Epithelial cell of proximal tubule (primary cell): ENCODE data around the gene TMEM30B. TPM values are rescaled to one million over a fixed set of nuclear protein-coding genes. Genes with fewer than 3 reads are reported as not detected.
"Not testable (repeated sequence)": the region's sequence is repeated elsewhere in the genome, so short reads cannot be mapped to it uniquely, and the experiment has no call there.

Source experiments
- DNase-seq: peaks from one replicate; pipeline ENCODE4 v3.0.0-alpha.2; 2011; ENCODE audit warnings: low read depth
- H3K4me3 ChIP-seq: 2 replicates; pipeline ENCODE4 v1.5.1; 2011; ENCODE audit warnings: low read depth, mild to moderate bottlenecking, low read length
- total RNA-seq: library from RNA; depleted of rRNA; stranded (reverse); fragments of >200 nt; gene quantifications from 2 replicates; pipeline ENCODE4 v1.2.3, GENCODE V29; 2015
- TF ChIP-seq, protein P1 (sequence below): conservative IDR thresholded peaks from 2 replicates; pipeline ENCODE4 v1.5.1; 2012; ENCODE audit warnings: low read depth, mild to moderate bottlenecking, low read length

TMEM30B gene
- total RNA-seq, 1 donor from 2014 or later: 3.1 TPM

DNA sequence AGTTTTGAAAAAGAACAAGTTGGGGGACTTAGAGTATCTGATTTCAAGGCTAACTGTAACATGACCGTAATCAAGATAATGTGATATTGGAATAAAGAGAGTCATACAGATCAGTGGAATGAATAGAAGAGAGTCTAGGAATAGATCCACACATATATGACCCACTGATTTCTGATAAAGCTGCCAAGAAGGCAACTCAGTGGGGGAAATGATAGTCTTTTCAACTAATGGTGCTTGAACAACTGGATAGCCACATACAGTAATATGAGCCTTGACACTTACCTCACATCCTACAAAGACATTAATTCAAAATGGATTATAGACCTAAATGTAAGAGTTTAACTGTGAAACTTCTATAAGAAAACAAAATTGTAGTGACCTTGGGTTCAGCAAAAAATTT is 44.0 kb upstream of the TMEM30B start:
- no peak for DNase-seq
- TF ChIP-seq, protein P1, sequence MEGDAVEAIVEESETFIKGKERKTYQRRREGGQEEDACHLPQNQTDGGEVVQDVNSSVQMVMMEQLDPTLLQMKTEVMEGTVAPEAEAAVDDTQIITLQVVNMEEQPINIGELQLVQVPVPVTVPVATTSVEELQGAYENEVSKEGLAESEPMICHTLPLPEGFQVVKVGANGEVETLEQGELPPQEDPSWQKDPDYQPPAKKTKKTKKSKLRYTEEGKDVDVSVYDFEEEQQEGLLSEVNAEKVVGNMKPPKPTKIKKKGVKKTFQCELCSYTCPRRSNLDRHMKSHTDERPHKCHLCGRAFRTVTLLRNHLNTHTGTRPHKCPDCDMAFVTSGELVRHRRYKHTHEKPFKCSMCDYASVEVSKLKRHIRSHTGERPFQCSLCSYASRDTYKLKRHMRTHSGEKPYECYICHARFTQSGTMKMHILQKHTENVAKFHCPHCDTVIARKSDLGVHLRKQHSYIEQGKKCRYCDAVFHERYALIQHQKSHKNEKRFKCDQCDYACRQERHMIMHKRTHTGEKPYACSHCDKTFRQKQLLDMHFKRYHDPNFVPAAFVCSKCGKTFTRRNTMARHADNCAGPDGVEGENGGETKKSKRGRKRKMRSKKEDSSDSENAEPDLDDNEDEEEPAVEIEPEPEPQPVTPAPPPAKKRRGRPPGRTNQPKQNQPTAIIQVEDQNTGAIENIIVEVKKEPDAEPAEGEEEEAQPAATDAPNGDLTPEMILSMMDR: no peak
- H3K4me3 ChIP-seq: no peak overlapping the region

DNA sequence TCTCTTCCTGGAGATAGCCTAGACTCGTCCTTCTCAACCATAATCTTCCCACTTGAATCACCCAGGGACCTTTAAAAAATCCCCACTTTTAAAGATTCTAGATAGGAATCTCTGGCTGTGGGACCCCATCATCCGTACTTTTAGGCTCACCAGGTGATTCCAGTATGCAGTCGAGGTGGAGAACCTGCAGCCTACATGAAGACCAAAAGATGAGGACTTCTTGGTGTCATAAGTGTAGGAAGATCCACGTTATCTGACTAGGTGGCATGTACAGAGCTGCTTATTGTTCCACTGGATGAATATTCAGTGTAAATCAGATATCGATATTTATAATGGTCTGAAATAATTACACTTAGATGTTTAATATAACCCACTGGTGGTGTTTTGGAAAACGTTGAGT is 42.8 kb upstream of the TMEM30B start:
- TF ChIP-seq, protein P1: no peak
- H3K4me3 ChIP-seq: no peak overlapping the region
- no peak for DNase-seq

DNA sequence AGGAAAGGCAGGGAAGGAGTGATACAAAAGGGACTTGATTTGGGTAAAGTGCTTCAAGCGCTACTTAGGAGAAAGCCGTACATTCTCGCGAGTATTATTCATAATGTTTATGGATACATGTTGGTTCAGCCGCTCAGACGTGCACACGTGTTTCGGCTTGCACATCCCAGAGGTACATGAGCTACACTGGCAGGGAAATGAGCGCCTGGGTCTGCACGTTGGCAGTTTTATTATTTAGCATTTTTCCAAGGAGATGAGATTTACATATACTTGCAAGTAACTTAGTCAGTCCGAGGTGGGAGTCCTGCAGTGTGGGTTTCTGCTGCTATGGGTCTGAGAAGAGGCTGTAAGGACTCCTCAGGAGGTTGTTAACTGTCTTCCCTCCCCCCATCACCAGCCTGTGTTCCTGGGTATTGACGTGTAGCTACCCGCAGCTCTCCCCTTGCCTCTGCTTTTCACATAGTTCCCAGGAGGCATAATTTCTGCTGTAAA is 41.7 kb upstream of the TMEM30B start:
- TF ChIP-seq, protein P1: no peak
- DNase-seq: no peak
- peak overlapping the region; percentile 21 for H3K4me3 ChIP-seq

DNA sequence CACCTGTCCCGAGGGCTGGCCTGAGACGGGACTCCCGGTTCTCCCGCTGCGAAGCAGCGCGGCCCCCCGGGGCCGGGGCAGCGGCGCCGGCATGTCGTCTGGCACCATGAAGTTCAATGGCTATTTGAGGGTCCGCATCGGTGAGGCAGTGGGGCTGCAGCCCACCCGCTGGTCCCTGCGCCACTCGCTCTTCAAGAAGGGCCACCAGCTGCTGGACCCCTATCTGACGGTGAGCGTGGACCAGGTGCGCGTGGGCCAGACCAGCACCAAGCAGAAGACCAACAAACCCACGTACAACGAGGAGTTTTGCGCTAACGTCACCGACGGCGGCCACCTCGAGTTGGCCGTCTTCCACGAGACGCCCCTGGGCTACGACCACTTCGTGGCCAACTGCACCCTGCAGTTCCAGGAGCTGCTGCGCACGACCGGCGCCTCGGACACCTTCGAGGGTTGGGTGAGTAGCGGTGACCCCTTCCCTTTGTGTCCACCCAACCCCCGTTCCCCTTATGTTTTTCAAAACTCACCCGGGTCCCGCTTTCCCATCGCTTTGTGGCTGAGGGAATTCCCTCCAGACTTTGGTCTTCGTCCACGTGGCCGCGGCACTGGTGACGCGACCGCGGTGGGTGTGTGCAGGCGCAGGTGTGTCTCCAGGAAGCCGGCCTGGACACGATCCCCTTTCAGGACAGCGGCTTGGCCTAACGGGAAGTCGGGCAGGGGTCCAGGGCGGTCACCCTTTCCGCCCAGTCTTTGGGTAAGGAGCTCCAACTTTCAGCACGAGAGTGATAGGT is 41.1 kb upstream of the TMEM30B start:
- TF ChIP-seq, protein P1: no peak
- peak overlapping the region; percentile 50 for H3K4me3 ChIP-seq
- DNase-seq: no peak

DNA sequence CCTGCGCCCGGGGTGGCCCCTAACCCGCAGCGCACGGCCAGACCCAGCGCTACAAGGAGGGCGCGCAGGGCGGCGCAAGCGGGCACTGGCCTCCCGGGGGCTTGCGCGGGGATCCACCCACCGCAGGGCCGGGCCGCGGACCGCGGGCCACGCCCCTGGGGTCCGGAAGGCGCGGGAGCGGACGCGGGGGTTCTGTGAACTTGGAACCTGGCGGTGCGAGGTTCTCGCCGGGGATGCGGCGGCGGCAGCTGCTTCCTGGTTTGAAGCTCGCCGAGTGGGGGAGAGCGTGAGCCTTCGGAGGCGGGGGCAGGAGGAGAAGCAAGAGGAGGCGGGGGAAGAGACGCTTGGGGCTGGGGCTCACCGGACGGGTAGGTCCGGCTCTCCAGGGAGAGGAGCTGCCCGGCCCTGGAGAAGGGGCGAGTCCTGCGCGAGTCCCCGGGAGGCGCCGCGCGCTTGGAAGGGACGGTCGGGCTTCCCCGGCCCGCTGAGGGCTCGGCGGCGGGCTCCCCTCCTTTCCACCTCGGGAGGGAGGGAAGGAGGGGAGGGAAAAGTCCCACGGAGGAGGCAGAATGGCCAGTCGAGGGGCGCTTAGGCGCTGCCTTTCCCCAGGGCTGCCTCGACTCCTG is 40.4 kb upstream of the TMEM30B start, which contains the start of gene PRKCH:
PRKCH (plus strand) TSS at position 195 of the 626 bp plus-strand sequence. CDS start 523 bp downstream, outside the sequence.
- H3K4me3 ChIP-seq: peak within 1 kb of the TSS; percentile 50
- TF ChIP-seq, protein P1: no peak
- DNase-seq: no peak

DNA sequence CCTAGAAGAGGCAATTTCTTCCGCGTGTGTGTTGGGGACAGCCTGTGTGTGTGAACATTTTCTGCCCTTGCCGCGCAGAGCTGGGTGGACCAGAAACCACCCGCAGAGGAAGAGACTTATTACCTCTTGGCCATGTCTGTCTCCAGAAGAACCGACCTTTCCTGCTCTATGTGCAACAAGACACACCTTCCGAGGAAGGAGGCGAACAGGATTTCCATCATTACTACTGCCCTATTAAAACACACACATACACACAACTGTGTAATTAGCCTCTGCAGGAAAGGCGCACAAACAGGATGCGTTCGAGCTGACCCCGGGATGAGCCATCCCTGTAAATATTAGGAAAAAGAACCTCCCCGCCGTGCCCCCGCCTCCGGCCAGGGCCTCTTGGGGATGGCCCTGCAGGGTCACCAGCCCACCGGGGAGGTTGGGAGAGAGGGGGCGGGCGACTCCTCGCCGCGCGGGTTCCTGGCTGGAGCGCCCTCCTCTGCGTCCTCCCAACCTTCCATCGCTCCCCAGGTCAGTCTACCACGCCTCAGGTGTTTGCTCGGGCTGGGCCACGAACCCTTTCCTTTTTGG is 39.8 kb upstream of the TMEM30B start:
- TF ChIP-seq, protein P1: no peak
- DNase-seq: no peak
- H3K4me3 ChIP-seq: peak overlapping the region; percentile 50

DNA sequence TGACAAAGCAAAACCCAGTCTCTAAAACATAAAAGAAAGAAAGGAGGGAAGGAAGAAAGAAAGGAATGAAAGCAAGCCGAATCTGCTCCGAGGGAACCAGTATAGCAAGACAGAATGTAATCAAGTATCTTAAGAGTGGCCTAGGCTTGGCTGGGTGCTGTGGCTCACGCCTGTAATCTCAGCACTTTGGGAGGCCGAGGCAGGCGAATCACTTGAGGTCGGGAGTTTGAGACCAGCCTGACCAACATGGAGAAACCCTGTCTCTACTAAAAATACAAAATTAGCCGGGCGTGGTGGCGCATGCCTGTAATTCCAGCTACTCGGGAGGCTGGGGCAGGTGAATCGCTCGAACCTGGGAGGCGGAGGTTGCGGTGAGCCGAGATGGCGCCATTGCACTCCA is 39.0 kb upstream of the TMEM30B start:
- DNase-seq, H3K4me3 ChIP-seq: not testable (repeated sequence)
